ENCODE results near the gene HYAL3.

The HYAL3 gene

DNA sequence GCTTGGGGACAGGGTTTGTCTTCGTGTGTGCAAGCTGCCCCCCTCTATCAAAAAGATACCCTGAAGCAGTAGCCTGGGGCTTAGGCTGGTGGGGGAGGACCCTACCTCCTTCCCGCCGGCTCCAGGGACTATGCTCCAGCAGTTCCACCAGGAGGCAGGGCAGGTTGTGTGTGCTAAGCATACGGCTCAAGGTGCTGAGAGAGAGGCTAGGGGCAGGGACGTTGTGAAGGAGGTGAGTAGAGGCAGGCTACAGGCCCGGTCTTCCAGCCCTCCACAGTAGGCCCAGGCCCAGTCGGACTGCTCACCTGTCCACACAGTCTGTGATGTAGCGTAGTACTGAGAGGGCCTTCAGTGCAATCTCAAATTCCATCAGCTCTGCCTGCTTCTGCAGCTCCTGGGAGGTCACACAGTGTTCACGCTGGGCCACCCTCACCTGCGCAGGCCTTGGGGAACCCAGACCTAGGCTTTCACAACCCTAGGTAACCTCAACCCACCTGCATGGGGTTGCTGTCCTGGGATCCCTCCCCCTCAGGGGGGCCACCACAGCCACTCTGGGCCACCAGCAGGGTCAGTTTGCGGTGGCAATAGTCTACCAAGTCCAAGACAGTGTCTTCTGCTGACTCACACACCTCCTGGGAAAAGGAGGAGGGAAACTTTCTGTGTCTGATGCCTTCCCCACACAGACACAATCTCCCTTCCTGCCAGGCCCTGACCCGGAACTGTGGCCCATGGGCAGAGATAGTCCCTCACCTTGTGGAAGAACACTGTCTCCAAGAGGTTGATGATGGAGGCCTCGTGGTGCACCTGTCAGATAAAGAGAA lies 43.8 kb upstream of the HYAL3 start:
- no peak overlapping the region for H2AFZ ChIP-seq (ENCODE audit: low read depth)
- no peaks in the 10 kb centered on the region for H4K20me1 ChIP-seq (ENCODE audit: insufficient read depth)
- H3K4me2 ChIP-seq: no peak overlapping the region
- no peak overlapping the region for H3K9ac ChIP-seq
- no peaks in the 10 kb centered on the region for H3K27me3 ChIP-seq (ENCODE audit: insufficient read depth, low read depth)
- no peak overlapping the region for H3K27ac ChIP-seq
- no peaks in the 10 kb centered on the region for H3K79me2 ChIP-seq (ENCODE audit: insufficient read depth, low read depth)
- TF ChIP-seq, protein P1, sequence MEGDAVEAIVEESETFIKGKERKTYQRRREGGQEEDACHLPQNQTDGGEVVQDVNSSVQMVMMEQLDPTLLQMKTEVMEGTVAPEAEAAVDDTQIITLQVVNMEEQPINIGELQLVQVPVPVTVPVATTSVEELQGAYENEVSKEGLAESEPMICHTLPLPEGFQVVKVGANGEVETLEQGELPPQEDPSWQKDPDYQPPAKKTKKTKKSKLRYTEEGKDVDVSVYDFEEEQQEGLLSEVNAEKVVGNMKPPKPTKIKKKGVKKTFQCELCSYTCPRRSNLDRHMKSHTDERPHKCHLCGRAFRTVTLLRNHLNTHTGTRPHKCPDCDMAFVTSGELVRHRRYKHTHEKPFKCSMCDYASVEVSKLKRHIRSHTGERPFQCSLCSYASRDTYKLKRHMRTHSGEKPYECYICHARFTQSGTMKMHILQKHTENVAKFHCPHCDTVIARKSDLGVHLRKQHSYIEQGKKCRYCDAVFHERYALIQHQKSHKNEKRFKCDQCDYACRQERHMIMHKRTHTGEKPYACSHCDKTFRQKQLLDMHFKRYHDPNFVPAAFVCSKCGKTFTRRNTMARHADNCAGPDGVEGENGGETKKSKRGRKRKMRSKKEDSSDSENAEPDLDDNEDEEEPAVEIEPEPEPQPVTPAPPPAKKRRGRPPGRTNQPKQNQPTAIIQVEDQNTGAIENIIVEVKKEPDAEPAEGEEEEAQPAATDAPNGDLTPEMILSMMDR (conservative IDR thresholded peaks at IDR 0.05; ENCODE audit: low read depth, low read length): no peak
- no peaks in the 10 kb centered on the region for H3K4me1 ChIP-seq (ENCODE audit: low read depth, poor library complexity, severe bottlenecking)
- no peak overlapping the region for H3K4me3 ChIP-seq (IDR thresholded peaks at IDR 0.05; ENCODE audit: insufficient read depth, low read depth, low read length)
- H3K36me3 ChIP-seq (ENCODE audit: insufficient read depth): no peaks in the 10 kb centered on the region

DNA sequence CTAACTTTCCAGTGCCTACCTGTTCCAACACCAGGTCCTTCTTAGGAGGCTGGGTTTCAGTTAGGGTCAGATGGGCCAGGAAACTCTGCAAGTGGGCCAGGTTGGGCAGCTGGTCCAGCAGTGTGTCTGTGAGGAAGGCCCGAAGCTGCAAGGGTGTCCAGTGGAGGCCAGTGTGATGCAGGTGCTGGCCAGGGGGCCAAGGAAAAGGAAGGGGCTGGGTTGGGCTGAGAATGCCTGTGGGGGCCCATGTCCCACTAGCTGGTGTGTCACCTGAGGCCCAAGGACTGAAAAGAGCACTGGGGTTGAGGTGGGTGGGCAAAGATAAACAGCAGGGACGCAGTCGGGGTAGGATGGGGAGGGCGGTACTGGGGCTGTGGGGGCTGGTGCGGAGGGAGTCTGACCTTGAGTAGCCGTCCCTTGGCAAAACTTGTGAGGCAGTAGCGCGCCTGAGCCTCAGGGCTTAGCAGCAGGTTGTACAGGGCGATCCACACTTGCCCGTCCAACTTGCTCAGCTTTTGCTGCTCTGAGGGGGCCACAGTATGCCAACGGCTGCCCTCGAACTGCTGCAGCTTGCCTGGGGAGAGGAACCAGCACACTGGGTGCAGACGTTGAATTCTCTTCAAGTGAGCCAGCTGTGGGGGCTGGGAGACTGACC lies 42.9 kb upstream of the HYAL3 start:
- no peak overlapping the region for H3K9ac ChIP-seq
- no peak overlapping the region for H2AFZ ChIP-seq (ENCODE audit: low read depth)
- TF ChIP-seq, protein P1 (conservative IDR thresholded peaks at IDR 0.05; ENCODE audit: low read depth, low read length): no peak
- H3K4me1 ChIP-seq (ENCODE audit: low read depth, poor library complexity, severe bottlenecking): no peaks in the 10 kb centered on the region
- no peaks in the 10 kb centered on the region for H3K27me3 ChIP-seq (ENCODE audit: insufficient read depth, low read depth)
- no peak overlapping the region for H3K27ac ChIP-seq
- H4K20me1 ChIP-seq (ENCODE audit: insufficient read depth): no peaks in the 10 kb centered on the region
- H3K4me2 ChIP-seq: no peak overlapping the region
- no peaks in the 10 kb centered on the region for H3K36me3 ChIP-seq (ENCODE audit: insufficient read depth)
- no peaks in the 10 kb centered on the region for H3K79me2 ChIP-seq (ENCODE audit: insufficient read depth, low read depth)
- no peak overlapping the region for H3K4me3 ChIP-seq (IDR thresholded peaks at IDR 0.05; ENCODE audit: insufficient read depth, low read depth, low read length)

DNA sequence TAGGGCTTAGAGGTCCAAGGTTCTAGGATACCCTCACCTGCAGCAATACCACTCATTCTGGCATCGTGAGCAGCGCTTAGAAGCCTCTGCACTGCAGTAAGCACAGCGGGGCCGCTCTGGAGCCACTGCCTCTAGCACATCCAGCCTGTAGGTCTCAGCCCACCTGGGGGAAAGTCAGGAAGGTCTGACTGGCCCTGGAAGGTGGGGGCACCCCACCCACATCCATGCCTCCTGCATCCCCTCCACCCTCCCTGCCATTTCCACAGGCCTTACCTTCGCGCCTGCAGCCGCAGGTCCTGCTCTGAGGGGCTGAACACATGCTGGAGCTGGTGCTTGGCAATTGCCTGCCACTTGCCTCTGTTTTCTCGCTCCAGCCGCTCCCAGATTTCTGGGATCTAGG lies 42.3 kb upstream of the HYAL3 start:
- Histone ChIP-seq H3K4me3 (IDR thresholded peaks at IDR 0.05; ENCODE audit: insufficient read depth, low read depth, low read length) (no peak overlapping the region), H3K79me2 (ENCODE audit: insufficient read depth, low read depth) (peaks cover 4% of the 10 kb centered on the region), H2AFZ (ENCODE audit: low read depth) (no peak overlapping the region), H3K27ac (no peak overlapping the region), H3K4me1 (ENCODE audit: low read depth, poor library complexity, severe bottlenecking) (no peaks in the 10 kb centered on the region), H3K36me3 (ENCODE audit: insufficient read depth) (no peaks in the 10 kb centered on the region), H3K9ac (no peak overlapping the region), H3K27me3 (ENCODE audit: insufficient read depth, low read depth) (no peaks in the 10 kb centered on the region), H3K4me2 (no peak overlapping the region), H4K20me1 (ENCODE audit: insufficient read depth) (no peaks in the 10 kb centered on the region)
- TF ChIP-seq, protein P1 (conservative IDR thresholded peaks at IDR 0.05; ENCODE audit: low read depth, low read length): no peak

DNA sequence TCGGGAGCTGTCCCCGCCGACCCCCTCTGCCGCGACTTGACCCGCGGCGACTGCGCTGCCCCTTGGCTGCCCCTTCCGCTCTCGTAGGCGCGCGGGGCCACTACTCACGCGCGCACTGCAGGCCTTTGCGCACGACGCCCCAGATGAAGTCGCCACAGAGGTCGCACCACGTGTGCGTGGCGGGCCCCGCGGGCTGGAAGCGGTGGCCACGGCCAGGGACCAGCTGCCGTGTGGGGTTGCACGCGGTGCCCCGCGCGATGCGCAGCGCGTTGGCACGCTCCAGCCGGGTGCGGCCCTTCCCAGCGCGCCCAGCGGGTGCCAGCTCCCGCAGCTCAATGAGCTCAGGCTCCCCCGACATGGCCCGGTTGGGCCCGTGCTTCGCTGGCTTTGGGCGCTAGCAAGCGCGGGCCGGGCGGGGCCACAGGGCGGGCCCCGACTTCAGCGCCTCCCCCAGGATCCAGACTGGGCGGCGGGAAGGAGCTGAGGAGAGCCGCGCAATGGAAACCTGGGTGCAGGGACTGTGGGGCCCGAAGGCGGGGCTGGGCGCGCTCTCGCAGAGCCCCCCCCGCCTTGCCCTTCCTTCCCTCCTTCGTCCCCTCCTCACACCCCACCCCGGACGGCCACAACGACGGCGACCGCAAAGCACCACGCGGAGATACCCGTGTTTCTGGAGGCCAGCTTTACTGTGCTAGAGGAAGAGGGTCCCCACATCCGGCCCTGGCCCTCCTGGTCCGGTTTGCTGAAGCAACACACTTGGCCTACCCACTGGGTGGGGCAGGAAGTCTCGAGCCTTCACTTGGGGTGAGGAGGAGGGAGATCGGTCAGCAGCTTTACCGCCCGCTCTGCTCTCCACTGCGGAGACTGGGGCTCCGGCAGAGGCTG lies 41.5 kb upstream of the HYAL3 start, which contains the start of gene RASSF1:
Gene RASSF1, minus strand, starts transcription at position 389 of the 882 bp plus-strand sequence. Its CDS starts 31 bp downstream, at position 358.
- Histone ChIP-seq H3K4me3 (IDR thresholded peaks at IDR 0.05; ENCODE audit: insufficient read depth, low read depth, low read length) (no peak within 1 kb of the TSS), H2AFZ (ENCODE audit: low read depth) (no peak within 1 kb of the TSS), H3K4me1 (ENCODE audit: low read depth, poor library complexity, severe bottlenecking) (no peaks in the 10 kb centered on the region), H3K27me3 (ENCODE audit: insufficient read depth, low read depth) (no peaks in the 10 kb centered on the region), H3K27ac (no peak within 1 kb of the TSS), H3K9ac (no peak within 1 kb of the TSS), H4K20me1 (ENCODE audit: insufficient read depth) (no peaks in the 10 kb centered on the region), H3K4me2 (no peak within 1 kb of the TSS), H3K36me3 (ENCODE audit: insufficient read depth) (no peaks in the 10 kb centered on the region), H3K79me2 (ENCODE audit: insufficient read depth, low read depth) (peaks cover 13% of the 10 kb centered on the region)
- TF ChIP-seq, protein P1 (conservative IDR thresholded peaks at IDR 0.05; ENCODE audit: low read depth, low read length): no peak

Measured in KMS-11 (cell line).